ENCODE measurements around the gene ANLN. TPM values are rescaled to one million over a fixed set of nuclear protein-coding genes. Genes with fewer than 3 reads are reported as not detected.

Gene ANLN
- total and polyA plus RNA-seq, 2 donors (not counting 3 experiments of a cell fraction or from before 2014, with no cell fraction given) = 28.5 to 119 TPM

GRCh38 chr7:36404639-36405408 lies 15.2 kb downstream of the ANLN start:
- Histone ChIP-seq H3K27ac (ENCODE audit: insufficient read depth, low read depth, low read length) (peak overlapping the region; percentile 13), H4K20me1 (replicated peaks; ENCODE audit: control insufficient read depth, extremely low read depth, insufficient read depth, low read length) (peaks cover 2% of the 10 kb centered on the region), H3K4me3 (replicated peaks in 1 of 3; ENCODE audit: insufficient read depth in 1 of 3, low read depth in 1 of 3, low read length in 3 of 3) (peak overlapping the region in 1 of 3 experiments; percentile 27), H3K4me2 (ENCODE audit: insufficient read depth, low read length) (peak overlapping the region; percentile 44), H3K27me3 (ENCODE audit: control insufficient read depth in 2 of 2, insufficient read depth in 2 of 2, low read length in 2 of 2) (no peaks in the 10 kb centered on the region), H3K36me3 (ENCODE audit: control insufficient read depth in 2 of 2, extremely low read depth in 1 of 2, insufficient read depth in 2 of 2, low read length in 2 of 2) (peaks cover 0 to 27% of the 10 kb centered on the region in 2 experiments), H3K79me2 (ENCODE audit: control insufficient read depth, insufficient read depth, low read length) (peaks cover 88% of the 10 kb centered on the region), H3K4me1 (ENCODE audit: control insufficient read depth, extremely low read depth, insufficient read depth, low read length) (peaks cover 8% of the 10 kb centered on the region), H3K9me1 (replicated peaks; ENCODE audit: control insufficient read depth, extremely low read depth, insufficient read depth, low read length) (no peaks in the 10 kb centered on the region), H3K9me3 (replicated peaks; ENCODE audit: control insufficient read depth, insufficient read depth, low read length) (no peaks in the 10 kb centered on the region), H2AFZ (ENCODE audit: low read depth, low read length) (peak overlapping the region; percentile 52), H3K9ac (replicated peaks; ENCODE audit: extremely low read depth, insufficient read depth, low read length) (no peak overlapping the region)
- TF ChIP-seq, protein P1, sequence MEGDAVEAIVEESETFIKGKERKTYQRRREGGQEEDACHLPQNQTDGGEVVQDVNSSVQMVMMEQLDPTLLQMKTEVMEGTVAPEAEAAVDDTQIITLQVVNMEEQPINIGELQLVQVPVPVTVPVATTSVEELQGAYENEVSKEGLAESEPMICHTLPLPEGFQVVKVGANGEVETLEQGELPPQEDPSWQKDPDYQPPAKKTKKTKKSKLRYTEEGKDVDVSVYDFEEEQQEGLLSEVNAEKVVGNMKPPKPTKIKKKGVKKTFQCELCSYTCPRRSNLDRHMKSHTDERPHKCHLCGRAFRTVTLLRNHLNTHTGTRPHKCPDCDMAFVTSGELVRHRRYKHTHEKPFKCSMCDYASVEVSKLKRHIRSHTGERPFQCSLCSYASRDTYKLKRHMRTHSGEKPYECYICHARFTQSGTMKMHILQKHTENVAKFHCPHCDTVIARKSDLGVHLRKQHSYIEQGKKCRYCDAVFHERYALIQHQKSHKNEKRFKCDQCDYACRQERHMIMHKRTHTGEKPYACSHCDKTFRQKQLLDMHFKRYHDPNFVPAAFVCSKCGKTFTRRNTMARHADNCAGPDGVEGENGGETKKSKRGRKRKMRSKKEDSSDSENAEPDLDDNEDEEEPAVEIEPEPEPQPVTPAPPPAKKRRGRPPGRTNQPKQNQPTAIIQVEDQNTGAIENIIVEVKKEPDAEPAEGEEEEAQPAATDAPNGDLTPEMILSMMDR (IDR thresholded peaks at IDR 0.05; ENCODE audit: extremely low read depth in 1 of 2, insufficient read depth in 1 of 2, low read depth in 1 of 2, low read length in 2 of 2) = no peak
- TF ChIP-seq, protein P2, sequence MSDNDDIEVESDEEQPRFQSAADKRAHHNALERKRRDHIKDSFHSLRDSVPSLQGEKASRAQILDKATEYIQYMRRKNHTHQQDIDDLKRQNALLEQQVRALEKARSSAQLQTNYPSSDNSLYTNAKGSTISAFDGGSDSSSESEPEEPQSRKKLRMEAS (IDR thresholded peaks at IDR 0.05; ENCODE audit: insufficient read depth, insufficient read length) = no peak
- no peak for TF ChIP-seq MYC (IDR thresholded peaks at IDR 0.05; ENCODE audit: low read depth, low read length)
- ChIA-PET POLR2A (no interaction called here), CTCF (no interaction called here)
- intact Hi-C loops (cut with micrococcal nuclease) = no loop called here
- no peak for FAIRE-seq
- BruUV-seq (replicated peaks) = no TSS peak
- peak; percentile 31 for DNase-seq (ENCODE audit: low read depth, low spot score)
- dilution Hi-C loops (cut with MboI; ENCODE audit: extremely low pct_ligation_motif_present, low sequenced_read_pairs) = no loop called here

- no peaks in the 10 kb centered on the region for H3K9me3 ChIP-seq (replicated peaks; ENCODE audit: control insufficient read depth, insufficient read depth, low read length)
- H3K9ac ChIP-seq (replicated peaks; ENCODE audit: extremely low read depth, insufficient read depth, low read length) = no peak overlapping the region
- BruUV-seq (replicated peaks) = no TSS peak
- FAIRE-seq (no peak), DNase-seq (ENCODE audit: low read depth, low spot score) (no peak)
- H2AFZ ChIP-seq (ENCODE audit: low read depth, low read length) = no peak overlapping the region
- no peak overlapping the region for H3K4me2 ChIP-seq (ENCODE audit: insufficient read depth, low read length)
- H3K4me3 ChIP-seq (replicated peaks in 1 of 3; ENCODE audit: insufficient read depth in 1 of 3, low read depth in 1 of 3, low read length in 3 of 3) = no peak overlapping the region
- TF ChIP-seq, protein P1 (IDR thresholded peaks at IDR 0.05; ENCODE audit: extremely low read depth in 1 of 2, insufficient read depth in 1 of 2, low read depth in 1 of 2, low read length in 2 of 2) = no peak
- no peak for TF ChIP-seq POLR2A (IDR thresholded peaks at IDR 0.05; ENCODE audit: low read depth, low read length)
- no peak for TF ChIP-seq MYC (IDR thresholded peaks at IDR 0.05; ENCODE audit: low read depth, low read length)
- TF ChIP-seq, protein P2 (IDR thresholded peaks at IDR 0.05; ENCODE audit: insufficient read depth, insufficient read length) = no peak
- TF ChIP-seq POLR2AphosphoS5 (IDR thresholded peaks at IDR 0.05; ENCODE audit: insufficient read depth, low read depth, low read length) = no peak
- no peak for TF ChIP-seq EZH2 (IDR thresholded peaks at IDR 0.05; ENCODE audit: borderline replicate concordance, low read depth, low read length, severe bottlenecking)
- no peak for TF ChIP-seq JUN (IDR thresholded peaks at IDR 0.05; ENCODE audit: borderline replicate concordance, insufficient read depth, insufficient read length, low read depth)
- TF ChIP-seq GATA2 (IDR thresholded peaks at IDR 0.05; ENCODE audit: insufficient read depth, insufficient read length, low read depth, low read length) = no peak
- TF ChIP-seq FOS (IDR thresholded peaks at IDR 0.05; ENCODE audit: borderline replicate concordance, insufficient read depth, low read length) = no peak
- dilution Hi-C loops (cut with MboI; ENCODE audit: extremely low pct_ligation_motif_present, low sequenced_read_pairs) = no loop called here
- H3K36me3 ChIP-seq (ENCODE audit: control insufficient read depth in 2 of 2, extremely low read depth in 1 of 2, insufficient read depth in 2 of 2, low read length in 2 of 2) = peaks cover 0 to 28% of the 10 kb centered on the region in 2 experiments
- no peaks in the 10 kb centered on the region for H3K27me3 ChIP-seq (ENCODE audit: control insufficient read depth in 2 of 2, insufficient read depth in 2 of 2, low read length in 2 of 2)
- H3K27ac ChIP-seq (ENCODE audit: insufficient read depth, low read depth, low read length) = no peak overlapping the region
- POLR2A ChIA-PET = no interaction called here
- CTCF ChIA-PET = interaction anchor here (0.6 kb wide), 1 partner anchor 13 kb away, joined by 3 read pairs; no protein-coding TSS in a partner anchor
- peaks cover 8% of the 10 kb centered on the region for H3K4me1 ChIP-seq (ENCODE audit: control insufficient read depth, extremely low read depth, insufficient read depth, low read length)
- H3K79me2 ChIP-seq (ENCODE audit: control insufficient read depth, insufficient read depth, low read length) = peaks cover 84% of the 10 kb centered on the region
- no peaks in the 10 kb centered on the region for H4K20me1 ChIP-seq (replicated peaks; ENCODE audit: control insufficient read depth, extremely low read depth, insufficient read depth, low read length)
- H3K9me1 ChIP-seq (replicated peaks; ENCODE audit: control insufficient read depth, extremely low read depth, insufficient read depth, low read length) = no peaks in the 10 kb centered on the region
- intact Hi-C loops (cut with micrococcal nuclease) = no loop called here
Measured at GRCh38 chr7:36405409-36405803, 15.7 kb downstream of the ANLN start.

Data from endothelial cell of umbilical vein (primary cell).